ENCODE results near the gene CELSR1.

DNA sequence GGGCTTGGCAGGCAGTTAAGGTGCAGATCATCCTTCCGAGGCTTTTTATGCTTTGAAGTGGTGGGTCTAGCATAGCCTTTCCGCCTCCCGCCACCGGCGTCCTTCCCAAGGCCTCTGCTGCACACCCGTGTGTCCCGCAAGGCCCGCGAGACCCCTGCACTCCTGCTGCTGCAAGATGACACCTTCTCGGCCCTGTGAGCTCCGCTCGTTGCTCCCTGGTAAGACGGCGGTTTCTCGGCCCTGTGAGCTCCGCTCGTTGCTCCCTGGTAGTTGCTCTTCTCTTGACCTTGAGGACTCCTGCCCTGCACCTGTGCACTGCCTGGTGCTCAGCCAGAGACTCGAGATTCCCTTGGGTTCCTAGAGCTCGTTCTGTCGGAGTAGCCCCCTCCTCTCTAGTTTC lies 219.8 kb downstream of the CELSR1 start:
- no peak for TF ChIP-seq CTCF (IDR thresholded peaks at IDR 0.05; ENCODE audit: insufficient read depth, low read length)
- TF ChIP-seq, protein P1, sequence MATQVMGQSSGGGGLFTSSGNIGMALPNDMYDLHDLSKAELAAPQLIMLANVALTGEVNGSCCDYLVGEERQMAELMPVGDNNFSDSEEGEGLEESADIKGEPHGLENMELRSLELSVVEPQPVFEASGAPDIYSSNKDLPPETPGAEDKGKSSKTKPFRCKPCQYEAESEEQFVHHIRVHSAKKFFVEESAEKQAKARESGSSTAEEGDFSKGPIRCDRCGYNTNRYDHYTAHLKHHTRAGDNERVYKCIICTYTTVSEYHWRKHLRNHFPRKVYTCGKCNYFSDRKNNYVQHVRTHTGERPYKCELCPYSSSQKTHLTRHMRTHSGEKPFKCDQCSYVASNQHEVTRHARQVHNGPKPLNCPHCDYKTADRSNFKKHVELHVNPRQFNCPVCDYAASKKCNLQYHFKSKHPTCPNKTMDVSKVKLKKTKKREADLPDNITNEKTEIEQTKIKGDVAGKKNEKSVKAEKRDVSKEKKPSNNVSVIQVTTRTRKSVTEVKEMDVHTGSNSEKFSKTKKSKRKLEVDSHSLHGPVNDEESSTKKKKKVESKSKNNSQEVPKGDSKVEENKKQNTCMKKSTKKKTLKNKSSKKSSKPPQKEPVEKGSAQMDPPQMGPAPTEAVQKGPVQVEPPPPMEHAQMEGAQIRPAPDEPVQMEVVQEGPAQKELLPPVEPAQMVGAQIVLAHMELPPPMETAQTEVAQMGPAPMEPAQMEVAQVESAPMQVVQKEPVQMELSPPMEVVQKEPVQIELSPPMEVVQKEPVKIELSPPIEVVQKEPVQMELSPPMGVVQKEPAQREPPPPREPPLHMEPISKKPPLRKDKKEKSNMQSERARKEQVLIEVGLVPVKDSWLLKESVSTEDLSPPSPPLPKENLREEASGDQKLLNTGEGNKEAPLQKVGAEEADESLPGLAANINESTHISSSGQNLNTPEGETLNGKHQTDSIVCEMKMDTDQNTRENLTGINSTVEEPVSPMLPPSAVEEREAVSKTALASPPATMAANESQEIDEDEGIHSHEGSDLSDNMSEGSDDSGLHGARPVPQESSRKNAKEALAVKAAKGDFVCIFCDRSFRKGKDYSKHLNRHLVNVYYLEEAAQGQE (IDR thresholded peaks at IDR 0.05; ENCODE audit: insufficient replicate concordance, low read depth) = no peak
